Colon (tissue), 2 donors: Measurements from ENCODE around the gene MACROD1.
"Not testable (repeated sequence)": the region's sequence is repeated elsewhere in the genome, so short reads cannot be mapped to it uniquely, and the experiment has no call there.

Experiments
- FAIRE-seq: peaks from 2 replicates; lab custom pipeline; 2012; peaks lifted over from hg19 to GRCh38; lab: Jason Lieb, UNC
- donor health status: control.
- donor health status: control.

Gene MACROD1

GRCh38 chr11:63996512-63996911, 169.4 kb downstream of the MACROD1 start:
- FAIRE-seq = no peak

- no peak for FAIRE-seq
These were observed 171.9 kb downstream of the MACROD1 start for GRCh38 chr11:63993993-63994392.

GRCh38 chr11:63993100-63993499, 172.8 kb downstream of the MACROD1 start:
- no peak for FAIRE-seq

- FAIRE-seq = no peak
These were observed 174.4 kb downstream of the MACROD1 start for GRCh38 chr11:63991558-63991957.

GRCh38 chr11:63986932-63987513, 178.9 kb downstream of the MACROD1 start:
- FAIRE-seq = no peak

- no peak for FAIRE-seq
These were observed 179.6 kb downstream of the MACROD1 start, which contains the start of gene OTUB1 for GRCh38 chr11:63986156-63986931. Gene OTUB1 (plus strand): TSS chr11:63986438. CDS start chr11:63986457, 19 bp downstream.

- no peak for FAIRE-seq
These were observed 180.1 kb downstream of the MACROD1 start for GRCh38 chr11:63985812-63986155.

- no peak for FAIRE-seq
These were observed 186.5 kb downstream of the MACROD1 start for GRCh38 chr11:63979426-63979825.

- FAIRE-seq = no peak
These were observed 187.2 kb downstream of the MACROD1 start for GRCh38 chr11:63978551-63979239.

- peak; percentile 61 for FAIRE-seq
These were observed 191.4 kb downstream of the MACROD1 start, which contains the start of gene COX8A for GRCh38 chr11:63974259-63975143. Gene COX8A (plus strand): TSS chr11:63974620. CDS start chr11:63974681, 61 bp downstream.

- FAIRE-seq = not testable (repeated sequence)
These were observed 192.0 kb downstream of the MACROD1 start for GRCh38 chr11:63973912-63974258.

- FAIRE-seq = no peak
These were observed 195.0 kb downstream of the MACROD1 start for GRCh38 chr11:63970902-63971301.

GRCh38 chr11:63969461-63969860, 196.5 kb downstream of the MACROD1 start:
- FAIRE-seq = no peak

- no peak for FAIRE-seq
These were observed 199.5 kb downstream of the MACROD1 start for GRCh38 chr11:63966444-63966843.

- FAIRE-seq = not testable (repeated sequence)
These were observed 202.0 kb downstream of the MACROD1 start for GRCh38 chr11:63963895-63964294.

- no peak for FAIRE-seq
These were observed 204.1 kb downstream of the MACROD1 start for GRCh38 chr11:63961608-63962412.

- no peak for FAIRE-seq
These were observed 207.9 kb downstream of the MACROD1 start for GRCh38 chr11:63958008-63958407.

- FAIRE-seq = no peak
These were observed 213.3 kb downstream of the MACROD1 start for GRCh38 chr11:63952570-63952969.

- FAIRE-seq = no peak
These were observed 214.0 kb downstream of the MACROD1 start for GRCh38 chr11:63951779-63952536.
